Measurements from ENCODE around the gene SNX25.

Gene SNX25

DNA sequence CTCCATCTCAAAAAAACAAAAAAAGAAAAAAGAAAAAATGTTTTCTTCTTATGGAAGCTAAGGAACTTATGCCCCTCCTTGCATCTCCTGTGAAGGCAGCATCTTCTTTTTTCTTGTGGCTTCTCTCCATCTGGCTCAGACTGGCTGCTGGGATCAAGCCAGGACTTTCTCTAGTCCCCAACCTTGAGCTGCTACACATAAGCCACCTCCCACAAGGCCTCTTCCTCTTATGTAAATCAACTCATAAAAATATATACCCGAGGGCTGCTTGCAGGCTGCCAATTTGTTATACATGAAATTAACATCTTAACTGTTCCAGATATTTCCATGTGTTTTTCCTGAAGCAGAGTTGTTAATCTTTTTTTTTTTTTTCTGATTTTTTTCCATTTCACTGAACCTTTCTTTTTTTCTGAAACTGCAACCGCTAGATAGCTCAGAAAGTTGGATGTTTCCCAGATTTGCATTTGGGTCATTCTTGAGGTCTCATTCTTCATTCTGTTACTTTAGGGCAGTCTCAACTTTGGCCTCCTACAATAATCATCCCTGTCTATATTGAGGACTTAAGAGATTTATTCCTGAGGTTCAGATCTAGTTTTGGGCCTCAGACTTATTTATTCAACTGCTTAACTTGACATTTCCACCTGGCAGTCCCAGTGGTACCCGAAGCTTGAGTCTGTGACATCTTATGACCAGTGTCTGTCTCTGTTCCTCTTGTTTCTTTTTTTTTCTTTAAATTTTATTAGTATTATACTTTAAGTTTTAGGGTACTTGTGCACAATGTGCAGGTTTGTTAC is 10.3 kb downstream of the SNX25 start:
- no peaks in the 10 kb centered on the region for H3K36me3 ChIP-seq (ENCODE audit: control insufficient read depth, insufficient read depth, low read length)
- no peak overlapping the region for H3K4me3 ChIP-seq (ENCODE audit: low read depth, low read length)
- H3K27me3 ChIP-seq (ENCODE audit: control insufficient read depth, insufficient read depth, low read length): no peaks in the 10 kb centered on the region
- no peaks in the 10 kb centered on the region for H3K9me3 ChIP-seq (ENCODE audit: control insufficient read depth, insufficient read depth, low read depth, low read length)
- peaks cover 15% of the 10 kb centered on the region for H3K4me1 ChIP-seq (ENCODE audit: control insufficient read depth, insufficient read depth, low read length)
- H3K9ac ChIP-seq (ENCODE audit: low read length): no peak overlapping the region
- no peak overlapping the region for H3K27ac ChIP-seq (ENCODE audit: low read depth, low read length)

- H3K27ac ChIP-seq (ENCODE audit: low read depth, low read length): no peak overlapping the region
Measured at GRCh38 chr4:185221491-185221890, 12.1 kb downstream of the SNX25 start.

DNA sequence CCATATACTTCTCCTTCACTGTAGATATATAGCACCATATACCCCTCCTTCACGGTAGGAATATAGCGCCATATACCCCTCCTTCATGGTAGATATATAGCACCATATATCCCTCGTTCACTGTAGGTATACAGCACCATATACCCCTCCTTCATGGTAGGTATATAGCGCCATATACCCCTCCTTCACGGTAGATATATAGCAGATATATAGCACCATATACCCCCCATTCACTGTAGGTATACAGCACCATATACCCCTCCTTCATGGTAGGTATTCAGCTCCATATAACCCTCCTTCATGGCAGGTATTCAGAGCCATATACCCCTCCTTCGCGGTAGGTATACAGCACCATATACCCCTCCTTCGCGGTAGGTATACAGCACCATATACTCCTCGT is 12.5 kb downstream of the SNX25 start:
- H3K9ac ChIP-seq (ENCODE audit: low read length): no peak overlapping the region
- H3K27me3 ChIP-seq (ENCODE audit: control insufficient read depth, insufficient read depth, low read length): no peaks in the 10 kb centered on the region
- H3K4me1 ChIP-seq (ENCODE audit: control insufficient read depth, insufficient read depth, low read length): peaks cover 6% of the 10 kb centered on the region
- no peaks in the 10 kb centered on the region for H3K36me3 ChIP-seq (ENCODE audit: control insufficient read depth, insufficient read depth, low read length)
- H3K27ac ChIP-seq (ENCODE audit: low read depth, low read length): no peak overlapping the region
- no peak overlapping the region for H3K4me3 ChIP-seq (ENCODE audit: low read depth, low read length)
- no peaks in the 10 kb centered on the region for H3K9me3 ChIP-seq (ENCODE audit: control insufficient read depth, insufficient read depth, low read depth, low read length)

More at GRCh38 chr4:185221491-185221890, 12.1 kb downstream of the SNX25 start:
- Histone ChIP-seq H3K9me3 (ENCODE audit: control insufficient read depth, insufficient read depth, low read depth, low read length) (no peaks in the 10 kb centered on the region), H3K4me1 (ENCODE audit: control insufficient read depth, insufficient read depth, low read length) (peaks cover 10% of the 10 kb centered on the region), H3K27me3 (ENCODE audit: control insufficient read depth, insufficient read depth, low read length) (no peaks in the 10 kb centered on the region), H3K9ac (ENCODE audit: low read length) (no peak overlapping the region), H3K36me3 (ENCODE audit: control insufficient read depth, insufficient read depth, low read length) (no peaks in the 10 kb centered on the region), H3K4me3 (ENCODE audit: low read depth, low read length) (no peak overlapping the region)

DNA sequence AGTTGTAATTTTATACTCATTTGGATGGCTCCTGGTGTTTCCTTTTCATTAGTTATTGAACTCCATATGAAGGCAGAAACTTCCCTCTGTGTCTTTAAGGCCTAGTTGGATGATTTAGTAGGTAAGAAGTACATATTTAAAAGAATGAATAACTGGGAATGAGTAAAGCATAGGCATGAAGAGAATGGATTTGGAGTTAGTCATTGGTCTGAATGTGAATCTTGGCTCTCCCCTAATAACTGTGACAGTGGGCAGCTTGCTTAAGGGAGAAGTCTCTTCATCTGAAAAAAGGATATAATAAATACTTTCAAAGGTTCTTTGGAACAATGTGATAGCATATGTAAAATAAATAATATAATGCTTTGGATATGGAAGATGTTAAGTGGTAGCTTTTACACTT is 13.2 kb downstream of the SNX25 start:
- Histone ChIP-seq H3K36me3 (ENCODE audit: control insufficient read depth, insufficient read depth, low read length) (no peaks in the 10 kb centered on the region), H3K27ac (ENCODE audit: low read depth, low read length) (no peak overlapping the region), H3K9ac (ENCODE audit: low read length) (no peak overlapping the region), H3K27me3 (ENCODE audit: control insufficient read depth, insufficient read depth, low read length) (no peaks in the 10 kb centered on the region), H3K4me3 (ENCODE audit: low read depth, low read length) (no peak overlapping the region), H3K4me1 (ENCODE audit: control insufficient read depth, insufficient read depth, low read length) (no peaks in the 10 kb centered on the region), H3K9me3 (ENCODE audit: control insufficient read depth, insufficient read depth, low read depth, low read length) (no peaks in the 10 kb centered on the region)

DNA sequence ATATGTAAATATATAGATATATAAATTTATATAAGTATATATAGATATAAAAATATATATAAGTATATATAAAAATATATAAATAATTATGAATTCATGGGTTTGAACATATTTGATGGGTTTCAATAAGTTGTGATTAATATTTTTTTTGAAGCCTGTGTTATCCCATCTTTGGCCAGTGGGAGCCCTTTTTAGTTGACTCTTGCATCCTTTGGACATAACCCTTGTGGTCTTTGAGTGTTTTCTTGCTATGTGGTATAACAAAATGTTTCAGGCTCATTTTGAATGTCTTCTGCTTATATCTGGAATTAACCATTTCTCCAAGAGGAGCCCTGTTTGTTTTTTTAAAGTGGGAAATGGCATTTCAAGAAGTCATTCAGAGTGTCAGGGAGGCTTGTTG is 15.2 kb downstream of the SNX25 start:
- Histone ChIP-seq H3K4me1 (ENCODE audit: control insufficient read depth, insufficient read depth, low read length) (0 out of 2 replicates have a peak, but pooled peaks cover 3% of the 10 kb centered on the region), H3K36me3 (ENCODE audit: control insufficient read depth, insufficient read depth, low read length) (no peaks in the 10 kb centered on the region), H3K9ac (ENCODE audit: low read length) (no peak overlapping the region), H3K9me3 (ENCODE audit: control insufficient read depth, insufficient read depth, low read depth, low read length) (no peaks in the 10 kb centered on the region), H3K4me3 (ENCODE audit: low read depth, low read length) (no peak overlapping the region), H3K27me3 (ENCODE audit: control insufficient read depth, insufficient read depth, low read length) (no peaks in the 10 kb centered on the region), H3K27ac (ENCODE audit: low read depth, low read length) (no peak overlapping the region)

DNA sequence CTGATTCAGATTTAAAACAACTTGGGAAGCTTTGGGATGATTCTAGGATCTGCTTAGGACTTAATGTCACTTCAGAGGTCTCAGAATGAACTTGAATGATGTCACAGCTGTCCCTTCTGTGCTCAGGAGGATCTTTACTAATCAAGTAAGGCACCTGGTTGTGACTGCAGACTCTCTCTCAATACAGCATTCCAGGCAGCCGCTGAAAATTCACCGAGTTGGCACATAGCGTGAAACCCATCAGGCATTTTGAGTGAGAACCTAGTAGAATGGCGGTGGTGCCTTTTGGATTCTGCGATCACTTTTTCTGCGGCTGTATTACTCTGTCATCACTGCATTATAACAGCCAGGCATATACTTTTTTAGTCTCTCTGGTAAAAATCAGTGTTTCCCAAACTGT is 16.5 kb downstream of the SNX25 start:
- H3K27ac ChIP-seq (ENCODE audit: low read depth, low read length): no peak overlapping the region
- H3K27me3 ChIP-seq (ENCODE audit: control insufficient read depth, insufficient read depth, low read length): no peaks in the 10 kb centered on the region
- no peak overlapping the region for H3K9ac ChIP-seq (ENCODE audit: low read length)
- no peak overlapping the region for H3K4me3 ChIP-seq (ENCODE audit: low read depth, low read length)
- 0 out of 2 replicates have a peak, but pooled peaks cover 3% of the 10 kb centered on the region for H3K4me1 ChIP-seq (ENCODE audit: control insufficient read depth, insufficient read depth, low read length)
- no peaks in the 10 kb centered on the region for H3K9me3 ChIP-seq (ENCODE audit: control insufficient read depth, insufficient read depth, low read depth, low read length)
- no peaks in the 10 kb centered on the region for H3K36me3 ChIP-seq (ENCODE audit: control insufficient read depth, insufficient read depth, low read length)

- Histone ChIP-seq H3K4me1 (ENCODE audit: control insufficient read depth, insufficient read depth, low read length) (0 out of 2 replicates have a peak, but pooled peaks cover 3% of the 10 kb centered on the region), H3K36me3 (ENCODE audit: control insufficient read depth, insufficient read depth, low read length) (no peaks in the 10 kb centered on the region), H3K9ac (ENCODE audit: low read length) (no peak overlapping the region), H3K9me3 (ENCODE audit: control insufficient read depth, insufficient read depth, low read depth, low read length) (no peaks in the 10 kb centered on the region), H3K4me3 (ENCODE audit: low read depth, low read length) (no peak overlapping the region), H3K27me3 (ENCODE audit: control insufficient read depth, insufficient read depth, low read length) (no peaks in the 10 kb centered on the region), H3K27ac (ENCODE audit: low read depth, low read length) (no peak overlapping the region)
Measured at GRCh38 chr4:185227131-185227551, 17.7 kb downstream of the SNX25 start.

GRCh38 chr4:185227713-185228278 is 18.4 kb downstream of the SNX25 start:
- H3K9me3 ChIP-seq (ENCODE audit: control insufficient read depth, insufficient read depth, low read depth, low read length): no peaks in the 10 kb centered on the region
- no peak overlapping the region for H3K4me3 ChIP-seq (ENCODE audit: low read depth, low read length)
- no peaks in the 10 kb centered on the region for H3K27me3 ChIP-seq (ENCODE audit: control insufficient read depth, insufficient read depth, low read length)
- no peaks in the 10 kb centered on the region for H3K36me3 ChIP-seq (ENCODE audit: control insufficient read depth, insufficient read depth, low read length)
- H3K4me1 ChIP-seq (ENCODE audit: control insufficient read depth, insufficient read depth, low read length): 0 out of 2 replicates have a peak, but pooled peaks cover 3% of the 10 kb centered on the region
- H3K9ac ChIP-seq (ENCODE audit: low read length): no peak overlapping the region
- H3K27ac ChIP-seq (ENCODE audit: low read depth, low read length): no peak overlapping the region

DNA sequence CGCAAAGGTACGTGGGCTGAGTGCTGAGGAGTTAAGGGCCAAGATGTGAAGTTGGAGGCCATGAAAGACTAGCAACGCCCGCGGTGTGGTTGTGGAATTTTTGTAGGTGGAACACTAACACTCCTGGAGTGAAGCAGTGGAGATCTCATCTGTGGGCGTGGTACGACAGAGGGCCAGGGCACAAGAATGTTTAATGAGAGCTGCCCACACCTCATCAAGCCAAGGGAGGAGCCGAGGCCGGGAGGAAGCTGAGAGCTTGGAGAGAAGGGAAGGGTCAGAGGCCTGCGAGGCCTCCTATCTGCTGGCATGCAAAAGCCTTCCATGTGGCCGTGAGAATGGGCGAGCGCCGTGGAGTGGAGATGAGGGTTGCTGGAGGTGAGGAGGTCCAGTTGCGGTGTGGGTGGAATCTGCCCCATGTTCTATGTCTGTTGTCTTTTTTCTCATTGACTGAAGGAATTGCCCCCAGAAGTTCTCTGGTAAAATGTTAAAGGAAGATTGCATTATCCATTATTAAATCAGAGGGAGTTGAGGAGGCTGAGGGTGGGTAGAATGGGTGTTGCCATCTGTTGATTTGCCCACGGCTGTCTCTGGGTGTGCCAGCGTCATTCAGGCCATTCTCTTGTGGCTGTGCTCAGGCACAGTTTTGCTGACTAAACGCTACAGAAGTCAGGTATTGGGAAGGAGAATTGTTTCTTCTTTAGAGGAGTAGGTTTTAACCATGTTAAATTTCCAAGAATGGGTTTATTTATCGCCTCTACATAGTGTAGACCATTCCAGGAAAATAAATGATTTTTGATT is 19.8 kb downstream of the SNX25 start:
- no peak overlapping the region for H3K9ac ChIP-seq (ENCODE audit: low read length)
- H3K36me3 ChIP-seq (ENCODE audit: control insufficient read depth, insufficient read depth, low read length): no peaks in the 10 kb centered on the region
- H3K4me3 ChIP-seq (ENCODE audit: low read depth, low read length): no peak overlapping the region
- H3K27ac ChIP-seq (ENCODE audit: low read depth, low read length): no peak overlapping the region
- H3K9me3 ChIP-seq (ENCODE audit: control insufficient read depth, insufficient read depth, low read depth, low read length): no peaks in the 10 kb centered on the region
- no peaks in the 10 kb centered on the region for H3K27me3 ChIP-seq (ENCODE audit: control insufficient read depth, insufficient read depth, low read length)
- H3K4me1 ChIP-seq (ENCODE audit: control insufficient read depth, insufficient read depth, low read length): 0 out of 2 replicates have a peak, but pooled peaks cover 3% of the 10 kb centered on the region

DNA sequence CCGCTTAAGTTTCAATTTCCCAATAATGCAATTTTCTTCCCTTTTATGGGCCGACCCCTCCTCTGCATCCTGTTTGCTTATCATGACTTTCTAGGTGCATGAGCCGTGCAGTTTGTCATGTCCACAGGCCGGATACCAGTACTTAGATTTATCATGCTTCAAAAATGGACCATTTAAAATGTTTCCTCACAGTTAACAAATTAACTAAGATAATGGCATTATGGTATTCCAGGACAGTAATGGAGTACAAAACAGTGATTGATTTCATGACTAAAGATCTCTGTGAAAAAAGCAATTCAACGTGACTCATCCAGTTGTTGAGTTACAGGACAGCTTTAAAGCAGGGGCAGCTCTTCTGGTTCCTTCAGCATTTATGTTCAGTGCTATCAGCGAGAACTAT is 23.0 kb downstream of the SNX25 start:
- Histone ChIP-seq H3K27me3 (ENCODE audit: control insufficient read depth, insufficient read depth, low read length) (no peaks in the 10 kb centered on the region), H3K9me3 (ENCODE audit: control insufficient read depth, insufficient read depth, low read depth, low read length) (no peaks in the 10 kb centered on the region), H3K4me3 (ENCODE audit: low read depth, low read length) (no peak overlapping the region), H3K36me3 (ENCODE audit: control insufficient read depth, insufficient read depth, low read length) (no peaks in the 10 kb centered on the region), H3K9ac (ENCODE audit: low read length) (no peak overlapping the region), H3K27ac (ENCODE audit: low read depth, low read length) (no peak overlapping the region), H3K4me1 (ENCODE audit: control insufficient read depth, insufficient read depth, low read length) (peaks cover 7% of the 10 kb centered on the region; the same call in 1 of the 2 replicates)
